ENCODE data around the gene KAT7. TPM values are rescaled to one million over a fixed set of nuclear protein-coding genes. Genes with fewer than 3 reads are reported as not detected.

Gene KAT7
- total and polyA plus RNA-seq, 2 experiments from 2014 or later, result 31.0 to 187 TPM

DNA sequence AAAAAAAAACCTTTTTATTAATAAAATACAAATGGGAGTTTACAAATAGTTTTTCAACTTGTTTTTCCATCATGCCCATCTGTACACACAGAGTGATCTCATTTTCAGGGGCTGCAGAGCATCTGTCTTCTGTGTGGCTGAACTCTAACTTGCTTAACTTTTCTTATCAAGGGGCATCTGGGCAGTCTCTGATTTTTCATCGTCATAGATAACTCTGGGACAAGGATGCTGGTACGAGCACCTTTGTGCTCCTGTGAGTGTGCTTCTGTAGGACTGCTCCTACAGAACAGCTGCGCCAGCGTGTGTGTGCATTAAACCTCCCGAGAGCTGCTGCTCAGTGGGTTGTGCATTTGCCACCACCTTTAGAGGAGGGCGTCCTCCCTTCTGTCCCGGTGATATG lies 94.0 kb downstream of the KAT7 start:
- H3K27me3 ChIP-seq (ENCODE audit: insufficient read depth), result peaks cover 33% of the 10 kb centered on the region
- H3K79me2 ChIP-seq (replicated peaks; ENCODE audit: insufficient read depth), result no peaks in the 10 kb centered on the region
- no peaks in the 10 kb centered on the region for H3K36me3 ChIP-seq (ENCODE audit: insufficient read depth)
- peaks cover 17% of the 10 kb centered on the region for H3K4me1 ChIP-seq (ENCODE audit: insufficient read depth)
- Mint-ChIP-seq H3K9me3 (no peaks in the 10 kb centered on the region; the same call in 2 of the 3 replicates), H3K27ac (no peak overlapping the region), H3K27me3 (ENCODE audit: insufficient read depth, low read depth, poor library complexity) (peaks cover 21% of the 10 kb centered on the region), H3K4me3 (no peak overlapping the region), H3K4me1 (peaks cover 38% of the 10 kb centered on the region), H3K36me3 (ENCODE audit: low read depth) (no peaks in the 10 kb centered on the region)
- H3K27ac ChIP-seq (ENCODE audit: low read depth), result no peak overlapping the region
- H3K4me2 ChIP-seq, result no peak overlapping the region
- no peaks in the 10 kb centered on the region for H3K9me2 ChIP-seq (ENCODE audit: insufficient read depth)
- no peak overlapping the region for H3K4me3 ChIP-seq
- H2AFZ ChIP-seq, result no peak overlapping the region
- DNase-seq (ENCODE audit: low spot score) (no peak), ATAC-seq (no peak)
- TF ChIP-seq ZNF114 (CRISPR knock-in tag; IDR thresholded peaks at IDR 0.05) (no peak), CREB1 (CRISPR knock-in tag; IDR thresholded peaks at IDR 0.05; ENCODE audit: low read depth) (no peak), ZNF331 (CRISPR knock-in tag; IDR thresholded peaks at IDR 0.05; ENCODE audit: low read depth) (no peak), EZH2 (IDR thresholded peaks at IDR 0.05; ENCODE audit: low read depth, unreplicated experiment) (no peak), STAT1 (IDR thresholded peaks at IDR 0.05; ENCODE audit: unreplicated experiment) (no peak), EZH2phosphoT487 (IDR thresholded peaks at IDR 0.05; ENCODE audit: unreplicated experiment) (no peak), NANOG (IDR thresholded peaks at IDR 0.05; ENCODE audit: borderline replicate concordance) (no peak), POLR2AphosphoS5 (IDR thresholded peaks at IDR 0.05; ENCODE audit: low read depth) (no peak), JUNB (IDR thresholded peaks at IDR 0.05; ENCODE audit: unreplicated experiment) (no peak)
- TF ChIP-seq, protein P1, sequence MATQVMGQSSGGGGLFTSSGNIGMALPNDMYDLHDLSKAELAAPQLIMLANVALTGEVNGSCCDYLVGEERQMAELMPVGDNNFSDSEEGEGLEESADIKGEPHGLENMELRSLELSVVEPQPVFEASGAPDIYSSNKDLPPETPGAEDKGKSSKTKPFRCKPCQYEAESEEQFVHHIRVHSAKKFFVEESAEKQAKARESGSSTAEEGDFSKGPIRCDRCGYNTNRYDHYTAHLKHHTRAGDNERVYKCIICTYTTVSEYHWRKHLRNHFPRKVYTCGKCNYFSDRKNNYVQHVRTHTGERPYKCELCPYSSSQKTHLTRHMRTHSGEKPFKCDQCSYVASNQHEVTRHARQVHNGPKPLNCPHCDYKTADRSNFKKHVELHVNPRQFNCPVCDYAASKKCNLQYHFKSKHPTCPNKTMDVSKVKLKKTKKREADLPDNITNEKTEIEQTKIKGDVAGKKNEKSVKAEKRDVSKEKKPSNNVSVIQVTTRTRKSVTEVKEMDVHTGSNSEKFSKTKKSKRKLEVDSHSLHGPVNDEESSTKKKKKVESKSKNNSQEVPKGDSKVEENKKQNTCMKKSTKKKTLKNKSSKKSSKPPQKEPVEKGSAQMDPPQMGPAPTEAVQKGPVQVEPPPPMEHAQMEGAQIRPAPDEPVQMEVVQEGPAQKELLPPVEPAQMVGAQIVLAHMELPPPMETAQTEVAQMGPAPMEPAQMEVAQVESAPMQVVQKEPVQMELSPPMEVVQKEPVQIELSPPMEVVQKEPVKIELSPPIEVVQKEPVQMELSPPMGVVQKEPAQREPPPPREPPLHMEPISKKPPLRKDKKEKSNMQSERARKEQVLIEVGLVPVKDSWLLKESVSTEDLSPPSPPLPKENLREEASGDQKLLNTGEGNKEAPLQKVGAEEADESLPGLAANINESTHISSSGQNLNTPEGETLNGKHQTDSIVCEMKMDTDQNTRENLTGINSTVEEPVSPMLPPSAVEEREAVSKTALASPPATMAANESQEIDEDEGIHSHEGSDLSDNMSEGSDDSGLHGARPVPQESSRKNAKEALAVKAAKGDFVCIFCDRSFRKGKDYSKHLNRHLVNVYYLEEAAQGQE (IDR thresholded peaks at IDR 0.05; ENCODE audit: unreplicated experiment), result no peak
- TF ChIP-seq, protein P2, sequence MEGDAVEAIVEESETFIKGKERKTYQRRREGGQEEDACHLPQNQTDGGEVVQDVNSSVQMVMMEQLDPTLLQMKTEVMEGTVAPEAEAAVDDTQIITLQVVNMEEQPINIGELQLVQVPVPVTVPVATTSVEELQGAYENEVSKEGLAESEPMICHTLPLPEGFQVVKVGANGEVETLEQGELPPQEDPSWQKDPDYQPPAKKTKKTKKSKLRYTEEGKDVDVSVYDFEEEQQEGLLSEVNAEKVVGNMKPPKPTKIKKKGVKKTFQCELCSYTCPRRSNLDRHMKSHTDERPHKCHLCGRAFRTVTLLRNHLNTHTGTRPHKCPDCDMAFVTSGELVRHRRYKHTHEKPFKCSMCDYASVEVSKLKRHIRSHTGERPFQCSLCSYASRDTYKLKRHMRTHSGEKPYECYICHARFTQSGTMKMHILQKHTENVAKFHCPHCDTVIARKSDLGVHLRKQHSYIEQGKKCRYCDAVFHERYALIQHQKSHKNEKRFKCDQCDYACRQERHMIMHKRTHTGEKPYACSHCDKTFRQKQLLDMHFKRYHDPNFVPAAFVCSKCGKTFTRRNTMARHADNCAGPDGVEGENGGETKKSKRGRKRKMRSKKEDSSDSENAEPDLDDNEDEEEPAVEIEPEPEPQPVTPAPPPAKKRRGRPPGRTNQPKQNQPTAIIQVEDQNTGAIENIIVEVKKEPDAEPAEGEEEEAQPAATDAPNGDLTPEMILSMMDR (conservative IDR thresholded peaks at IDR 0.05; ENCODE audit: low read depth in 2 of 2), result no peak
- TF ChIP-seq, protein P3, sequence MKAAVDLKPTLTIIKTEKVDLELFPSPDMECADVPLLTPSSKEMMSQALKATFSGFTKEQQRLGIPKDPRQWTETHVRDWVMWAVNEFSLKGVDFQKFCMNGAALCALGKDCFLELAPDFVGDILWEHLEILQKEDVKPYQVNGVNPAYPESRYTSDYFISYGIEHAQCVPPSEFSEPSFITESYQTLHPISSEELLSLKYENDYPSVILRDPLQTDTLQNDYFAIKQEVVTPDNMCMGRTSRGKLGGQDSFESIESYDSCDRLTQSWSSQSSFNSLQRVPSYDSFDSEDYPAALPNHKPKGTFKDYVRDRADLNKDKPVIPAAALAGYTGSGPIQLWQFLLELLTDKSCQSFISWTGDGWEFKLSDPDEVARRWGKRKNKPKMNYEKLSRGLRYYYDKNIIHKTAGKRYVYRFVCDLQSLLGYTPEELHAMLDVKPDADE (IDR thresholded peaks at IDR 0.05), result no peak
- TF ChIP-seq, protein P4, sequence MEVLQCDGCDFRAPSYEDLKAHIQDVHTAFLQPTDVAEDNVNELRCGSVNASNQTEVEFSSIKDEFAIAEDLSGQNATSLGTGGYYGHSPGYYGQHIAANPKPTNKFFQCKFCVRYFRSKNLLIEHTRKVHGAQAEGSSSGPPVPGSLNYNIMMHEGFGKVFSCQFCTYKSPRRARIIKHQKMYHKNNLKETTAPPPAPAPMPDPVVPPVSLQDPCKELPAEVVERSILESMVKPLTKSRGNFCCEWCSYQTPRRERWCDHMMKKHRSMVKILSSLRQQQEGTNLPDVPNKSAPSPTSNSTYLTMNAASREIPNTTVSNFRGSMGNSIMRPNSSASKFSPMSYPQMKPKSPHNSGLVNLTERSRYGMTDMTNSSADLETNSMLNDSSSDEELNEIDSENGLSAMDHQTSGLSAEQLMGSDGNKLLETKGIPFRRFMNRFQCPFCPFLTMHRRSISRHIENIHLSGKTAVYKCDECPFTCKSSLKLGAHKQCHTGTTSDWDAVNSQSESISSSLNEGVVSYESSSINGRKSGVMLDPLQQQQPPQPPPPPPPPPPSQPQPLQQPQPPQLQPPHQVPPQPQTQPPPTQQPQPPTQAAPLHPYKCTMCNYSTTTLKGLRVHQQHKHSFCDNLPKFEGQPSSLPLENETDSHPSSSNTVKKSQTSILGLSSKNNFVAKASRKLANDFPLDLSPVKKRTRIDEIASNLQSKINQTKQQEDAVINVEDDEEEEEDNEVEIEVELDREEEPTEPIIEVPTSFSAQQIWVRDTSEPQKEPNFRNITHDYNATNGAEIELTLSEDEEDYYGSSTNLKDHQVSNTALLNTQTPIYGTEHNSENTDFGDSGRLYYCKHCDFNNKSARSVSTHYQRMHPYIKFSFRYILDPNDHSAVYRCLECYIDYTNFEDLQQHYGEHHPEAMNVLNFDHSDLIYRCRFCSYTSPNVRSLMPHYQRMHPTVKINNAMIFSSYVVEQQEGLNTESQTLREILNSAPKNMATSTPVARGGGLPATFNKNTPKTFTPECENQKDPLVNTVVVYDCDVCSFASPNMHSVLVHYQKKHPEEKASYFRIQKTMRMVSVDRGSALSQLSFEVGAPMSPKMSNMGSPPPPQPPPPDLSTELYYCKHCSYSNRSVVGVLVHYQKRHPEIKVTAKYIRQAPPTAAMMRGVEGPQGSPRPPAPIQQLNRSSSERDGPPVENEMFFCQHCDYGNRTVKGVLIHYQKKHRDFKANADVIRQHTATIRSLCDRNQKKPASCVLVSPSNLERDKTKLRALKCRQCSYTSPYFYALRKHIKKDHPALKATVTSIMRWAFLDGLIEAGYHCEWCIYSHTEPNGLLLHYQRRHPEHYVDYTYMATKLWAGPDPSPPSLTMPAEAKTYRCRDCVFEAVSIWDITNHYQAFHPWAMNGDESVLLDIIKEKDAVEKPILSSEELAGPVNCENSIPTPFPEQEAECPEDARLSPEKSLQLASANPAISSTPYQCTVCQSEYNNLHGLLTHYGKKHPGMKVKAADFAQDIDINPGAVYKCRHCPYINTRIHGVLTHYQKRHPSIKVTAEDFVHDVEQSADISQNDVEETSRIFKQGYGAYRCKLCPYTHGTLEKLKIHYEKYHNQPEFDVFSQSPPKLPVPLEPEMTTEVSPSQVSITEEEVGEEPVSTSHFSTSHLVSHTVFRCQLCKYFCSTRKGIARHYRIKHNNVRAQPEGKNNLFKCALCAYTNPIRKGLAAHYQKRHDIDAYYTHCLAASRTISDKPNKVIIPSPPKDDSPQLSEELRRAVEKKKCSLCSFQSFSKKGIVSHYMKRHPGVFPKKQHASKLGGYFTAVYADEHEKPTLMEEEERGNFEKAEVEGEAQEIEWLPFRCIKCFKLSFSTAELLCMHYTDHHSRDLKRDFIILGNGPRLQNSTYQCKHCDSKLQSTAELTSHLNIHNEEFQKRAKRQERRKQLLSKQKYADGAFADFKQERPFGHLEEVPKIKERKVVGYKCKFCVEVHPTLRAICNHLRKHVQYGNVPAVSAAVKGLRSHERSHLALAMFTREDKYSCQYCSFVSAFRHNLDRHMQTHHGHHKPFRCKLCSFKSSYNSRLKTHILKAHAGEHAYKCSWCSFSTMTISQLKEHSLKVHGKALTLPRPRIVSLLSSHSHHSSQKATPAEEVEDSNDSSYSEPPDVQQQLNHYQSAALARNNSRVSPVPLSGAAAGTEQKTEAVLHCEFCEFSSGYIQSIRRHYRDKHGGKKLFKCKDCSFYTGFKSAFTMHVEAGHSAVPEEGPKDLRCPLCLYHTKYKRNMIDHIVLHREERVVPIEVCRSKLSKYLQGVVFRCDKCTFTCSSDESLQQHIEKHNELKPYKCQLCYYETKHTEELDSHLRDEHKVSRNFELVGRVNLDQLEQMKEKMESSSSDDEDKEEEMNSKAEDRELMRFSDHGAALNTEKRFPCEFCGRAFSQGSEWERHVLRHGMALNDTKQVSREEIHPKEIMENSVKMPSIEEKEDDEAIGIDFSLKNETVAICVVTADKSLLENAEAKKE (CRISPR knock-in tag; IDR thresholded peaks at IDR 0.05), result no peak
- no peaks in the 10 kb centered on the region; the same call in 1 of the 2 replicates for H4K20me1 ChIP-seq (replicated peaks; ENCODE audit: insufficient read depth)
- no peaks in the 10 kb centered on the region for H3F3A ChIP-seq (replicated peaks; ENCODE audit: low read depth)
